Suprapubic skin (tissue), 4 donors: ENCODE results near the gene CEBPE. TPM values are rescaled to one million over a fixed set of nuclear protein-coding genes. Genes with fewer than 3 reads are reported as not detected.

ENCODE experiments used
- DNase-seq, 2 donors: peaks; one replicate each; pipeline ENCODE4 v3.0.0-alpha.2; 2019; ENCODE audit warnings: low spot score in 2 of 2
- H3K27ac ChIP-seq: fragments of 200-600 bp; sonication (generic); one replicate; pipeline ENCODE4 v1.5.1; 2019
- H3K27me3 ChIP-seq: fragments of 200-600 bp; sonication (generic); one replicate; pipeline ENCODE4 v1.5.1; 2019
- H3K36me3 ChIP-seq: fragments of 200-600 bp; sonication (generic); one replicate; pipeline ENCODE4 v1.5.1; 2019
- H3K4me1 ChIP-seq: fragments of 200-600 bp; sonication (generic); one replicate; pipeline ENCODE4 v1.5.1; 2019
- H3K4me3 ChIP-seq: fragments of 200-600 bp; sonication (generic); one replicate; pipeline ENCODE4 v1.5.1; 2019; ENCODE audit warnings: mild to moderate bottlenecking
- H3K9me3 ChIP-seq: fragments of 200-600 bp; sonication (generic); one replicate; pipeline ENCODE4 v1.5.1; 2019
- EP300 ChIP-seq: sonication (generic); formaldehyde crosslinking; IDR thresholded peaks from one replicate; pipeline ENCODE4 v1.6.1; 2017; ENCODE audit warnings: antibody characterized with exemption
- POLR2A ChIP-seq, 2 donors: fragments of 450-650 bp; IDR thresholded peaks; one replicate each; pipeline ENCODE4 v1.6.1; 2017; ENCODE audit warnings: antibody characterized with exemption in 2 of 2, mild to moderate bottlenecking in 2 of 2, moderate library complexity in 2 of 2
- POLR2AphosphoS5 ChIP-seq, 3 donors: sonication (generic); formaldehyde crosslinking; IDR thresholded peaks; one replicate each; pipeline ENCODE4 v1.6.1; 2017; ENCODE audit warnings: antibody characterized with exemption in 3 of 3
- WGBS: methylation state at CpG from one replicate; pipeline ENCODE4 v1.1.5; 2018; 5-methylcytosine and 5-hydroxymethylcytosine counted together
- total RNA-seq, 4 donors: library from RNA; depleted of rRNA; stranded (reverse); fragments of >200 nt; gene quantifications; one replicate each; pipeline ENCODE4 v1.1.0, GENCODE V29; 2016
- TF ChIP-seq, protein P1 (sequence below), 2 donors: fragments of 200-600 bp in 1 of 2; fragments of 450-650 bp in 1 of 2; sonication (generic) in 1 of 2; IDR thresholded peaks; one replicate each; pipeline ENCODE4 v1.5.1; 2016 to 2019; ENCODE audit warnings: antibody characterized with exemption in 2 of 2, mild to moderate bottlenecking in 1 of 2, moderate library complexity in 1 of 2

CEBPE gene
- total RNA-seq, 4 donors from 2014 or later, result not detected

DNA sequence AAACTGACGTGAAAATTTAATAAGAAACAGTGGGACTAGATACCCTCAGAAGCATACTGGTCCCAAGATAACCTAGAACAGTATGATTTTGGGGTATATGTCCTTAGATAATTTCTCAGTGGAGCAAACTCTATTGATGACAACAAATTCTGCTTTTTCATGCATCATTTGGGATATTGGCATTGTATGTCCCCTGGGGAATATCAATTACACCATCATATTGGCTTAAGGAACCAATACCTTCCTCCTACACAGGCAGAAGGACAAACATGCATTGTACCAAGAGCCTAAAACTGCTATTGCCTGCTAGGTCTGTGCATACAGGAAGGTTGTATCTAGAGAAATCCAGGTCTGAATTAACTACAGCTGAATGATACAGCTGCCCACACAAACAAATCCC is 44.1 kb downstream of the CEBPE start:
- Histone ChIP-seq H3K27me3 (no peaks in the 10 kb centered on the region), H3K27ac (no peak overlapping the region), H3K4me1 (peaks cover 52% of the 10 kb centered on the region), H3K9me3 (no peaks in the 10 kb centered on the region), H3K36me3 (peaks cover 67% of the 10 kb centered on the region), H3K4me3 (no peak overlapping the region)
- TF ChIP-seq EP300 (no peak), POLR2A (IDR thresholded peaks at IDR 0.05) (no peak), POLR2AphosphoS5 (IDR thresholded peaks at IDR 0.05) (no peak)
- TF ChIP-seq, protein P1, sequence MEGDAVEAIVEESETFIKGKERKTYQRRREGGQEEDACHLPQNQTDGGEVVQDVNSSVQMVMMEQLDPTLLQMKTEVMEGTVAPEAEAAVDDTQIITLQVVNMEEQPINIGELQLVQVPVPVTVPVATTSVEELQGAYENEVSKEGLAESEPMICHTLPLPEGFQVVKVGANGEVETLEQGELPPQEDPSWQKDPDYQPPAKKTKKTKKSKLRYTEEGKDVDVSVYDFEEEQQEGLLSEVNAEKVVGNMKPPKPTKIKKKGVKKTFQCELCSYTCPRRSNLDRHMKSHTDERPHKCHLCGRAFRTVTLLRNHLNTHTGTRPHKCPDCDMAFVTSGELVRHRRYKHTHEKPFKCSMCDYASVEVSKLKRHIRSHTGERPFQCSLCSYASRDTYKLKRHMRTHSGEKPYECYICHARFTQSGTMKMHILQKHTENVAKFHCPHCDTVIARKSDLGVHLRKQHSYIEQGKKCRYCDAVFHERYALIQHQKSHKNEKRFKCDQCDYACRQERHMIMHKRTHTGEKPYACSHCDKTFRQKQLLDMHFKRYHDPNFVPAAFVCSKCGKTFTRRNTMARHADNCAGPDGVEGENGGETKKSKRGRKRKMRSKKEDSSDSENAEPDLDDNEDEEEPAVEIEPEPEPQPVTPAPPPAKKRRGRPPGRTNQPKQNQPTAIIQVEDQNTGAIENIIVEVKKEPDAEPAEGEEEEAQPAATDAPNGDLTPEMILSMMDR (IDR thresholded peaks at IDR 0.05), result no peak
- WGBS, result 100% methylated on average over 1 of the region's 1 CpG
- DNase-seq, result no peak

DNA sequence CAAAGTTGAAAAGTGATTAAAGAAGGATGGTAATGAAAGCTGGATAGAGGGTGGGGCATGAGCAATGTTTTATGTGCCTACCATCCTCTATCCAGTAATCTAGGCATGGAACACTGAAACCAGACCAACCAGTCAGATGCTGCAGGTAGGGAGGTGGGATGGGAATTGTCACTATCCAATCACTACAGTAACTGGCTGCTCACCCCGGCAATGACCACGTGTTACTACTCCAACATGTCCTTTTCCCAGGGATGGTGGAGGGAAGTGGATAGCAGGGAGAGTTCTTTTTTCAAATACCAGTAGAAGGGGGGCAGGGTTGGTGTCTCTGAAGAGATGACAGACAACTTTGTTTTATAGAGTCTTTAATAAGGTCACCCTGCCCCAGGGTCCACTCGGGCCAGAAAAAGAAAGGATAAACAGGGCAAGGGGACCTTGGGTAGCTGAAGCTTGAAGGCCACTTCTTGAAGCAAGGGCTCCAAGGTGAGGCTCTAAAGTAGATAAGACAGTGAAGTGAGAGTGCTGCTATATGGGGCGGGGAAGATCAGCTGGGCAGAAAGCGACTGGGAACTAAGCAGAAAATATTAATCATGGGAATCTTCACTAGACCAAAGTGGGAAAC is 47.0 kb downstream of the CEBPE start:
- Histone ChIP-seq H3K9me3 (no peaks in the 10 kb centered on the region), H3K36me3 (peaks cover 59% of the 10 kb centered on the region), H3K4me1 (peaks cover 52% of the 10 kb centered on the region), H3K4me3 (peak overlapping the region; percentile 72), H3K27ac (peak overlapping the region; percentile 87), H3K27me3 (no peaks in the 10 kb centered on the region)
- DNase-seq, result no peak
- TF ChIP-seq, protein P1 (IDR thresholded peaks at IDR 0.05), result no peak
- TF ChIP-seq POLR2AphosphoS5 (IDR thresholded peaks at IDR 0.05) (no peak), POLR2A (IDR thresholded peaks at IDR 0.05) (no peak), EP300 (no peak)
- 46% methylated on average over 5 of the region's 5 CpGs for WGBS

DNA sequence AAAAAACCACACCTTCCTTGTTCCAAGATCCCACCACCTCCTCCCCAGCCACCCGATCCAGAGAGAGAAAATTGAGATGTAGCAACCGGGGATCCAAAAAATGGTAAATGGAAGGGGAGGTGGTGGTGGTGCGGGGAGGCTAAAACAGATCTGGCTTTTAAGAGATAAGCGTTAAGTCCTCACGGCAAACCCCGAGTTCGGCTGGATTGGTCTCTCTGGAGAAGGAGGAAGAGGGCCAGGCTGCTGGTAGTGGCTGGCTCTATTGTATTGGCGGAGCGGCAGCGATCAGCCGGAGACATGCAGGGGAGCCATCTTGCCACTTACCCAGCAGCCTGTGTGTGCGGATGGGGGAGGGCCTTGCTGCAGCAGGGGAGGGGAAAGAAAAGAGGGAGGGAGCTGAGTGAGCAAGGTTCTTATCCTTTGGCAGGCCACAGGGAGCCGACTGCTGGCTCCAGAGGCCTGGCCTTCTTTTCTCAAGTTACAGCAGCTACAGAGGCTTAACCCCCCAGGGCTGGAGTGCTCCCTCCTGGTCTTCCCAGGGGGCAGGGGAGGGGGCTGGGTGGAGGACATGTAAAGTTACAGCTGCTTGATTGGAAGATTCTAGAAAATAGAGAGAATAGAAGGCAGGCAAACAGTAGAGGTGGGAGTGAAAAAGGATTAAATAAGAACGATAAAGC is 47.7 kb downstream of the CEBPE start:
- Histone ChIP-seq H3K27ac (peak overlapping the region; percentile 87), H3K4me3 (peak overlapping the region; percentile 72), H3K27me3 (no peaks in the 10 kb centered on the region), H3K36me3 (peaks cover 59% of the 10 kb centered on the region), H3K9me3 (no peaks in the 10 kb centered on the region), H3K4me1 (peaks cover 51% of the 10 kb centered on the region)
- WGBS, result under 1% methylated on average over 14 of the region's 14 CpGs
- TF ChIP-seq, protein P1 (IDR thresholded peaks at IDR 0.05), result no peak
- TF ChIP-seq POLR2AphosphoS5 (IDR thresholded peaks at IDR 0.05) (no peak), POLR2A (IDR thresholded peaks at IDR 0.05) (no peak), EP300 (no peak)
- peak; percentile 87 to 89 for DNase-seq

DNA sequence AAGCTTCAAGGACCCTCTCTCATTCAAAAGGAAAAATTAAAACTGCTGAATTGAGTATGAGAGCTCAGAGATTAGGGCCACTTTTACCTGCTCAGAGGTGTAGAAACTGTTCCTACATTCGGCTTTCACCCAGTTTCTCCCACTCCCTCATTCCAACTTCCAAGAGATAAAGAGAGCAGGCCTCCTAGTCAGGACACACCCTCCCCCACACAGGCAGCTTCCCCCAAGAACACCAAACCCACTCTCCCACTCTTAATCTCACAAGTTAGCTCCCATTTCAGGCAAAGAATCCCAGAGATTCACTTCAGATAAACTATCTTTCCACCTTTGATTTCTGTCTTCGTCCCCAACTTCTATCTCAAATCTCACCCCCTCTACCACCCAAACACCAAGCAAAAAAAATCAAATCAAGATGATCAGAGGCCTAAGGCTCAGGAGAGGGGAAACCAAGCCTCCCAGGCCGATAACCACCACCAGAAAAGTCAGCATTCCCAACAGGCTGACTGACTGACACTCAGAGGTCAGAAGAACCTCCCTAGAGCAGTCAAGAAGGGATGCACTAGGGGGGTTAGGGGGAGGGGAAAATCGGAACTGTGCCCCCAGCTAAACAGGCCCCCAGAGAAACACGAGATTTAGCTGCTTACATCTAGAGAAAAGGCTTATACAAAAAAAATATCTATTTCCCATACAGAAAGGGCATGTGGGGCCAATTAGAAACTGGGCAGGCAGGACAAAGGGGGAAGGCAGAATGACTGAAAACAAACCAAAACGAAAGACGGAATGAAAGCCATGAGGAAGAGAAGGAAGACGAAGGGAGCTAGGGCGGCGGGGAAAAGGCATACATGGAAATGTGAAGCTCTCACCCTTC is 48.6 kb downstream of the CEBPE start:
- H3K27ac ChIP-seq, result peak overlapping the region; percentile 3
- H3K36me3 ChIP-seq, result peaks cover 58% of the 10 kb centered on the region
- H3K4me3 ChIP-seq, result peak overlapping the region; percentile 72
- 10% methylated on average over 10 of the region's 10 CpGs for WGBS
- peaks cover 51% of the 10 kb centered on the region for H3K4me1 ChIP-seq
- peak in 1 of 2 donors; percentile 35 for DNase-seq
- no peaks in the 10 kb centered on the region for H3K27me3 ChIP-seq
- TF ChIP-seq, protein P1 (IDR thresholded peaks at IDR 0.05), result no peak
- TF ChIP-seq POLR2AphosphoS5 (IDR thresholded peaks at IDR 0.05) (no peak), POLR2A (IDR thresholded peaks at IDR 0.05) (no peak), EP300 (no peak)
- H3K9me3 ChIP-seq, result no peaks in the 10 kb centered on the region

DNA sequence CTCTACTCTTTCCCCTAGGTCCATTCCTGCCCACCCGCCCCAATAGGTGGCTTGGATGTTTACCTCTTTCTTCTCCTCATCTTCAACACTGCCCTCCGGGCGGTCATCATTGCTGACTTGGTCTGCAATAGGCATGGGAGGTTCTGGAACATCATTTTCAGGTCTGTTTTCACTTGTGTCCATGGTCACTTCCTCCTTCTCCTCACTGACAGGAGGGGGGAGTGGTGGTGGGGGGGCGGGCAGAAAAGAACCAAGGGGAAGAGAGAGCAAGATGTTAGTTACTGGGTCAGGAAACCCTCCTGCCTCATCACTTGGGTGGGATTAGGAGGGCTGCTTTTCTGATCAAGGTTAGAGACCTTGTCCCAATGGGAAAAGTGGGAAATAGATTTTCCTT is 49.6 kb downstream of the CEBPE start:
- peak in 1 of 2 donors; percentile 45 for DNase-seq
- Histone ChIP-seq H3K36me3 (peaks cover 61% of the 10 kb centered on the region), H3K27me3 (no peaks in the 10 kb centered on the region), H3K4me3 (no peak overlapping the region), H3K9me3 (no peaks in the 10 kb centered on the region), H3K27ac (no peak overlapping the region), H3K4me1 (peaks cover 51% of the 10 kb centered on the region)
- WGBS, result 89% methylated on average over 4 of the region's 4 CpGs
- TF ChIP-seq, protein P1 (IDR thresholded peaks at IDR 0.05), result no peak
- TF ChIP-seq POLR2AphosphoS5 (IDR thresholded peaks at IDR 0.05), result no peak
- no peak for TF ChIP-seq POLR2A (IDR thresholded peaks at IDR 0.05)
- no peak for TF ChIP-seq EP300
